GDM1 (cell line): Measurements from ENCODE around the gene MISP.
A peak's percentile ranks its signal among the peaks of the same experiment; 100 is the strongest.
"Not testable (repeated sequence)": the region's sequence is repeated elsewhere in the genome, so short reads cannot be mapped to it uniquely, and the experiment has no call there.

ENCODE experiments used
- DNase-seq: peaks from one replicate; lab custom pipeline; 2025; lab: John Stamatoyannopoulos, UW

The MISP gene, protein sequence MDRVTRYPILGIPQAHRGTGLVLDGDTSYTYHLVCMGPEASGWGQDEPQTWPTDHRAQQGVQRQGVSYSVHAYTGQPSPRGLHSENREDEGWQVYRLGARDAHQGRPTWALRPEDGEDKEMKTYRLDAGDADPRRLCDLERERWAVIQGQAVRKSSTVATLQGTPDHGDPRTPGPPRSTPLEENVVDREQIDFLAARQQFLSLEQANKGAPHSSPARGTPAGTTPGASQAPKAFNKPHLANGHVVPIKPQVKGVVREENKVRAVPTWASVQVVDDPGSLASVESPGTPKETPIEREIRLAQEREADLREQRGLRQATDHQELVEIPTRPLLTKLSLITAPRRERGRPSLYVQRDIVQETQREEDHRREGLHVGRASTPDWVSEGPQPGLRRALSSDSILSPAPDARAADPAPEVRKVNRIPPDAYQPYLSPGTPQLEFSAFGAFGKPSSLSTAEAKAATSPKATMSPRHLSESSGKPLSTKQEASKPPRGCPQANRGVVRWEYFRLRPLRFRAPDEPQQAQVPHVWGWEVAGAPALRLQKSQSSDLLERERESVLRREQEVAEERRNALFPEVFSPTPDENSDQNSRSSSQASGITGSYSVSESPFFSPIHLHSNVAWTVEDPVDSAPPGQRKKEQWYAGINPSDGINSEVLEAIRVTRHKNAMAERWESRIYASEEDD

DNA sequence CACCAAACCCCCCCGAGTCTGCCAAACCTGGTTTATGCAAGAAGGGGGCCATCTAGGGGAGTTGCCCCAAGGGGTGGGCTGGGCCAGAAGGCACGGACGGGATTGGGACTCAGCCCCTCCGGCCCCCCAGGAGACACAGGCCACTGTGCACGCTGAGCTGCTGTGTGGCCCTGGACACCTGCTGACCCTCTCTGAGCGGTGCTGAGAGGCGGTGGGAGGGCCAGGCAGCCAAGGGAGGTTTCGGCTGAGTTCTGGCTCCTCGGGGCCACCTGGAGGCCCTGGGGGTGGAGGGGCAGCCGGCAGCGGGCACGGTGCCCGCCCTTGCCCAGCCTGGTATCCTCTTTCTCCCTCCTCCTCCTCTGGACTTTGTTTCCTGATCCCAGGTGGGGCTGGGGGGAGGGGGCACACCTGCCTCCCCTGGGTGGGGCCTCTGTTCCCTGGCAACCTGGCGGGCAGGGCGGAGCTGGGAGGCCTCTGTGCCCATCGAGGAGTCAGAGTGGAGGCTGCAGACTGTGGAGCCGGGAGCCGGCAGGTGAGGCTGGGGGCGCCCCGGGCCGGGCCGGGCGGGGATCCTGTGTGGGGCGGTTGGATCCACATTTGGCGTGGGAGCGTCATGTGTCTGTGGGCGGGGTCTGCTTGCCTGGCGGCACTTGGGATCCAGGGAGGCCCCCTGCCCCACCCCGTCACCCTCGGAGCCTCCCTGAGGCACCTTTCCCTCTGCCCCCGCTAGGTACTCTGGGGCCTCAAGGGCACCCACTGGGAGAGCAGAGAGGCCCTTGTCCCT lies at the start of gene MISP:
MISP (plus strand) TSS at position 473 of the 784 bp plus-strand sequence. CDS start 5,835 bp downstream, outside the sequence.
- DNase-seq, result no peak

DNA sequence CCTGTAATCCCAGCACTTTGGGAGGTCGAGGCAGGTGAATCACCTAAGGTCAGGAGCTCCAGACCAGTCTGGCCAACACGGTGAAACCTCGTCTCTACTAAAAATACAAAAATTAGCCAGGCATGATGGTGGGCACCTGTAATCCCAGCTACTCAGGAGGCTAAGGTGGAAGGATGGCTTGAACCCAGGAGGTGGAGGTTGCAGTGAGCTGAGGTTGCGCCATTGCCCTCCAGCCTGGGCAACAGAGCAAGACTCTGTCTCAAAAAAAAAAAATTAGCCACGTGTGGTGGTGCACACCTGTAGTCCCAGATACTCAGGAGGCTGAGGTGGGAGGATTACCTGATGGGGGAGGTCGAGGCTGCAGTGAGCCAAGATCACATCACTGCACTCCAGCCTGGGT lies 48.1 kb upstream of the MISP start:
- DNase-seq, result not testable (repeated sequence)

DNA sequence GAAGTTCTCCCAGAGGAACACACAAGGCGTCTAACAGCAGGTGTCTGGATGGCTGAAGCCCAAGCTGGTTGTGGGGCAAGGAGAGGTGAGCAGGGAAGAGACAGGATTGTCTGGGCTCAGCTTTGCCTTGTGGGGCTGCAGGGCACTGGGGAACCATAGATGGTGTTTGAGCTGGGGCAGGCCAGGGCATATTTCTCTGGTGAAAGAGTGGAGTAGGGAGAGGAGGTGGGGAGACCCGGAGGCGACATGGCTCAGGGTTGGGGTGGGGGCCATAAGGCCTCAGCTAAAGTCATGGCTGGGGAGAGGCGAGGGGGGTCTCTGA lies 47.6 kb upstream of the MISP start:
- no peak for DNase-seq

DNA sequence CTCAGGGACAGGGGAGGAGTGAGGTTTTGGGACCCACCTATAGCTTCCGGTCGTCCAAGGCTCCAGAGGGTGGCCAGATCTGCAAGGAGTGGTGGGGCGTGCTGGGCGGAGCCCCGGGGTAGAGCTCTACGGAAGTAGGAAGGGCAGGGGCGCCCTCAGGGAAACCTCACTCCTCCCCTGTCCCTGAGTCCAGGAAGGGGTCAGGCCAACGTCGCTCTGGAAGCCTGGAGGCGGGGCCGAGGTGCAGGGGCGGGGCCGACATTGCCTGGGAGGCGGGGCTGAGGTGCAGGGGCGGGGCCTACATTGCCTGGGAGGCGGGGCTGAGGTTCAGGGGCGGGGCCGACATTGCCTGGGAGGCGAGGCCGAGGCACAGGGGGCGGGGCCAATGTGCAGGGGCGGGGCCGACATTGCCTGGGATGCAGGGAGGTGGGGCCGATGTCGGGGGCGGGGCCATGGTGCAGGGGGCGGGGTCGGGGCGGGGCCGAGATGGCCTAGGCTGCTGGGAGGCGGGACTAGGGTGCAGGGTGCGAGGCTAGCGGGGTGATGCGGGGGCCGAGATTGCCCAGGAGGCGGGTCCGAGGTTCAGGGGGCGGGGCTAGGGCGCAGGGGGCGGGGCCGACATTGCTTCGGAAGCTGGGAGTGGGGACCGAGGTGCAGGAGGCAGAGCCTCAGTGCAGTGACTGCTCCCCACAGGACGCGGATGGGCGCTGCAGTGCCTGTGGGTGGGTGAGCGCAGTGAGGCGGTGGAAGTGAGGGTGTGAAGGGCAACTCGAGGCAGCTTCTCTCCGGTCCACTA lies 47.1 kb upstream of the MISP start:
- DNase-seq, result peak; percentile 95

DNA sequence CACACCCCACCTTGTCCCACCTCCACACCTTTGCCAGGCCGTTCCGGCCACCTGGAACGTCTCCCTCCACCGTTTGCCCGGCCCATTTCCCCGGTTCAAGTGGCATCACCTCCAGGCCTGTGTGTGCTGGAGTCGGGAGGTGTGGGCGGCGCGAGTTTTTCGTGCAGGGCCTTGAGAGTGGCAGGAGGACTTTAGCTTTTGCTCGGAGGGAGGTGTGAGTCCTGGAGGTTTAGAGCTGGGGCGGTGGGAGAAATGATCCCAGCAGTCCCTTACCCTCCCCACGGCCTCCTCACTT lies 46.5 kb upstream of the MISP start:
- no peak for DNase-seq

DNA sequence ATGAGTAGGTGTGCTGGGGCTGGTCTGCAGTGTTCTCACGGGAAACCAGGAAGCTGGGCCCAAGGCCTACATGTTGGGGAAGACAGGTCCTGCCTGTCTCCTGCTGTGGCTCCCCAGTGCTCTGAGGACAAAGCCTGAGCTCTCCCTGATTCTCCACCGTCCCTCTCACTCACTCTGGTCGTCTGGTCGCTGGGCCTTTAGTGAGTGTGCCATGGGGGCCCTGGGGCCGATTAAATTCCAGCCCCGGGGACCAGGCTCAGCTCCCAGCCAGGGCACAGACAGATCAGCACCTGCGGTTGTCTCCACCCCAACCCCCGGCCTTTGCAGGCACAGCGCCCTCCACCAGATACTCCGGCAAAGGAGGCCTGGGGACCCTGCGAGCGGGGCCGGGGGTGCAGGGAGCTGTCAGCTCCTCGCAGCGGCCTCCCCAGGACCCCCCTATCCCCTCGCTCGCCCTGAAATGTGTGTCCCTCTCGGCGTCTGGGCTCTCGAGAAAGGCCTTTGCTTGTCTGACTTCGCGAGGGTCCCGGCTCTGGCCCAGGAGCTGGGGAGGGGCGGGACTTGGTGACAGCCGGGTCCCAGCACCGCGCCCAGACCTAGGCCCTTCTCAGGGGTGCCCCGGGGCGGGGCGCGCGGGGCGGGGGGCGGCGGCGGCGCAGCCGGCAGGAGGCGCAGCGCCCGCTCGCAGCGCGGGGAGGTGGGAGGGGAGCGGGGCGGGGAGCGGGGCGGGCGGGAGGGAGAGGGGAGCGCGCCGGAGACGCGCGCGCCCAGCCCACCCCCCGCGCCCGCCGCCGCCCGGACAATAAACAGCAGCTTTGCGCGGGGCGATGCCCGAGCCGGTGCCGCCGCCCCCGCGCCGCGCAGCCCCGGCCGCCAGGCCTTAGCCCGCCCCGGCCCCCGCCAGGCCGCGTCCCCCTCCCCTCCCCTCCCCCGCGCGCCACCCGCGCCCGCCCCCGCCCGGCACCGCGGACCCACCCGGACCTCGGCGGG lies 42.5 kb upstream of the MISP start, which contains the start of gene PALM:
PALM (plus strand) TSS at position 782 of the 990 bp plus-strand sequence. CDS start 212 bp downstream, outside the sequence.
- no peak for DNase-seq

DNA sequence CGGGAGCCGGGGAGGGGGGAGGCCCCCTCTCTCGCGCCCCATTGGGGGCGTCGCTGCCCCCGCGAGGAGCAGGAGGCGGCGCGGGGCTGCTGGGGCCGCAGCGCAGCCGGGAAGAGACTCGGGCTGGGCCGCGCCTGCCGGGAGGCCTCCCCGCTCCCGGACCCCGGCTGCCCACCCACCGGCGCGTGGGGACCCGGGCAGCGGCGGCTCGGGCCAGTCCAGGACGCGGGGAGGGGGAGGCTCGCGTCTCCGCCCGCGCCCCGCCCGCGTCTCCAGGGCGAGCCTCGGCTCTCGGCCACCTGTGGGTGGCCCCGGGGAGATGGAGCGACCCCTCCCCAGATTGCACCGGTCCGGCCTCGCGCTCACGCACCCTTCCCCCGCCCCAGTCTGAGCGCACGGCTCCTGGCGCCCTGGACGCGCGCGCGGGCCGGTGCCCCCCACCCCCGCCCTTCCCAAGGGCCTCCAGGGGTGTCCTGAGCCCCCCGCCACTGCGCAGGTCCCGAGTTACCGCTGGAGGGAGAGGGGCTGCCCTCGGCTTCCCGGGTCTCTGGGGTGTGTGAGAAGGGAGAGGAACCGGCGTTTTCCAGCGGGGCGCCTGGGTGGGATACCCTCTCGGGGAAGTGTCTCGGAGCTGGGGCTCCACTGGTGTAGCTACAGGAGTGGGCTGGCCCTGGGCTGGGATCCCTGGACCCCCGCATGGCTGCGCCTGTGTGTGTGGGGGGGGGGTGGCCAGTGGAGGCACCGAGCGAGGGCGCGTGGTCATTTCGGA lies 41.5 kb upstream of the MISP start:
- no peak for DNase-seq

DNA sequence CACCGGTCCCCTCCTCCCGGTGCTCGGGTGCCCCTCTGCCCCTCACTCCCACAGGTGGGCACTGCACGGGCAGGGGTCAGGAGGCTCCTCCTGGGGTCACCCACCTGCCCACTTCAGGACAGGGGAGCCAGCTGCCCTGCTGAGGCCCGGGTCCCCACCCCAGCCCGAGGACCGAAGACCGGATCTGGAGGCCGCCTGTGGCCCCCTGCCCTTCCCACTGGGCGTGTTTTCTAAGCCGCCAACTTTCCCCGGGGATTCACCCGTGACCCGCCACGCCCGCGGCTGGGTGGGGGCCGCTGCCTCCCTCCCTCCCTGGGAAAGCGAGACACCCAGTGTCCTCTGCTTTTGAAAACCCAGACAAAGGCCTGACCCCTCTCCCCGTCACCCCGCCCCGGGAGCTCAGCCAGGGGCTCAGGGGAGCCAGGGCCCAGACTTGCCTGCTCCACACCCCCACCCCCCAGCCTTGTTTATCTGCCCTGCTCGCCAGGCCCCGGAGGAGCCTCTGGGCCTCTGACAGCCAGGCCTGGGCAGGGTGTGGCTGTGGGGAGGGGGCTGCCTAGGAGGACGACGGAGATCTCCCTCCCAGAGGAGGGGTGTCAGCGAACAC lies 40.8 kb upstream of the MISP start:
- DNase-seq, result no peak

DNA sequence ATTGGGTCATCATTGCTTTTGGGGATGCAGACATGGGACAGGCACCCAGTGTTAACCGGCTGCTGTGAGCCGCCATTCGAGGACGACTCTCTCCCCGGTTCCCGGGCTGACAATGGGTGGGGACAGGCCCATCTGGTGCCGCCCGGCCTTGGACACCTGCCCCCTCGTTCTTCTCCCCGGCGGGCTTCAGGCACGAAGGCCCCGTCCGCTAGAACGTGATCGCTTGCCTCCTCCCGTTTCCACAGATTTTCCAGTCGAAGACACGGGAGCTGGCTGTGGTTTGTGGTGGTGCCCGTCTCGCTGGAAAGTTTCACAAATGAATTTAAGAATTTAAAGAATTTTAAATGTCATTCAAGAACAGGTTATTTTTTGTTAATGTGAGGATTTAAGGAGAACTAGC lies 40.1 kb upstream of the MISP start:
- DNase-seq, result no peak

DNA sequence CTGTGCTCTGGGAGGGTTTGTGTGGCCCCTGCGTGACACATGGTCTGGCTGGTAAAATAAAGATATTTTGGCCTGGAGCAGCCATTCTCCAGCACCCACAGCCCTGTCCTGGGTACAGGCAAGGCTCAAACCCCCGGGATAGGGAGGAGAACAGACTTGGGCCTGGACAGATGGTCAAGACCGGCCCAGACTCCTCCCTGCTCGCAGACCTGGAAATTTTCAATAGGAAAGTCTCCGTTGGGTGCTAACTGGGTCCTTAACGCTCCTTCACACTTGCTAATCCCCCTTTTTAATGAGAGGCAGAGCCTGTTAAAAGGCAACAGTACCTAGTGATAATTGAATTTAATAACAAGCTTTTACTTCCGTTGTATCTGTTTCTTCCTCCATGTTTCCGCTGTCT lies 39.7 kb upstream of the MISP start:
- DNase-seq, result no peak

DNA sequence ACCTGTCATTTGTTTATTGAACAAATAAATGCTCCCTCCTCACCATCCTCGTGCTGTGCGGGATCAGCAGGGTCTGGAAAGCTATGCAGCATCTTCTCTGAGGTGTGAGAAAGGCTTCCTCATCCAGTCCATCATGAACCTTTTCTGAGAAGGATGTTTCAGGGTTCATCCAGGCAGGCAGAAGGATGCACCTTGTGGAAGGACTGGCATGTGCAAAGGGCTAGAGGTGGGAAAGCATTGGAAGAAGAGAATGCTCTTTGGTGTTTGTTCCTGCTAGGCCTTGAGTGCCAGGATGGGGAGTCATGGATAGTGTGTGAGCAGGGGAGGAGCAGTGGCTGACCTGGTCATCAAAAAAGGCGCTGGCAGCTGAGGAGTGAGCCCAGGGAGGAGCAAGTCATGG lies 35.6 kb upstream of the MISP start:
- DNase-seq, result no peak

DNA sequence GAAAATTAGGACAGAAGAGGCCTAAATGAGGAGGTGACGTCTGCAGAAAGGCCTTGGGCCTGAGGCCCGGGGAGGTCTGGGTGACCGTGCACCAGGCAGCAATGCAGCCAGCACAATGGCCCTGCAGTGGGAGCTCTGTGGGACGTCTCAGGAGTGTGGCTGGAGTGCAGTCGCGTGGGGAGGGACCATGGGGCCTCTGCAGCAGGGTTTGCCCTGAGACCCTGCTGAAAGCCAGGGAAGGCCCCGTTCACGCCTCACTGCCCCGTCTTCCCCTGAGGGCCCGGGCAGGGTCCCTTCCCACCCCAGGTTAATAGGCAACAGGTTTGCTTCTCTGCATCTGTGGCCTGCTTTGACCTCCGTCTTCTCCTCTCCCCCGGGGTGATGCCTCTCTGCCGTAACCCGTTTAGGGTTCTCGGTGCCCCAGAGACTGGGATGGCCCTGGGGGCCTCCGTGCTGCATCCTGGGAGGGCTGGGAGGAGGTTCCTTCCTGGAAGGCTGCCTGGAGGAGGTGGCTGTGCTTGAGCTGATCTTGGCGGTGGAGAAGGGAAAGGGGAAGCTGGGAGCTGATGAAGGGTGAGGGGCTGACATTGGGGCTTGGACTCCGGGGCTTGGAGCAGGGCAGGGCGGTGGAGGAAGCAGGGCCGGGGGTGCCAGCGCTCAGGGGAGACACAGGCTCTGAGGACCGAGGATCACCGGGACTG lies 32.5 kb upstream of the MISP start:
- DNase-seq, result no peak

DNA sequence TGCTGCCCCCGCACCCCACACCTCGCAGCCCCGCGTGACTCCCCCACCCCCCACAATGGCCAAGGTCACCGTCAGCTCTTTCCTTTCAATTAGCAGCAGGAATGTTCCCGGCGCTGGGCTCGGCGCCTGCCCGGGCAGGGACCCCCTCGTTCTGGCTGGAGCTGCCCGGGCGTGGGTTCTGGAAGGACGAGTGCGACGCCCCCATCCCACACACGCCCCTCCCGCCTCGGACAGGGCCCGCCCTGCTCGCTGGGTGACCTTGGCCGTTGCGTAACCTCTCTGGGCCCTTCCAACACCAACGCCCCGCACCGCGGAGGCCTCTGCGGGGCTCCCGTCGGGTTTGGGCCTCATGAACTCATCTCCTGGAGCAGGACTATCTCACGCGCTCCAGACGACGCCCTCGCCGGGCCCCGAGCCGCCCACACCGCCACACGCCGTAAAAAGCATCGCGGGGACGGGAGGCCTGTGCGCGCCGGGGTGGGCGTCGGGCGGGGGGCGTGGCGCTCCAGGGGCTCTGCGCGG lies 31.9 kb upstream of the MISP start:
- no peak for DNase-seq

DNA sequence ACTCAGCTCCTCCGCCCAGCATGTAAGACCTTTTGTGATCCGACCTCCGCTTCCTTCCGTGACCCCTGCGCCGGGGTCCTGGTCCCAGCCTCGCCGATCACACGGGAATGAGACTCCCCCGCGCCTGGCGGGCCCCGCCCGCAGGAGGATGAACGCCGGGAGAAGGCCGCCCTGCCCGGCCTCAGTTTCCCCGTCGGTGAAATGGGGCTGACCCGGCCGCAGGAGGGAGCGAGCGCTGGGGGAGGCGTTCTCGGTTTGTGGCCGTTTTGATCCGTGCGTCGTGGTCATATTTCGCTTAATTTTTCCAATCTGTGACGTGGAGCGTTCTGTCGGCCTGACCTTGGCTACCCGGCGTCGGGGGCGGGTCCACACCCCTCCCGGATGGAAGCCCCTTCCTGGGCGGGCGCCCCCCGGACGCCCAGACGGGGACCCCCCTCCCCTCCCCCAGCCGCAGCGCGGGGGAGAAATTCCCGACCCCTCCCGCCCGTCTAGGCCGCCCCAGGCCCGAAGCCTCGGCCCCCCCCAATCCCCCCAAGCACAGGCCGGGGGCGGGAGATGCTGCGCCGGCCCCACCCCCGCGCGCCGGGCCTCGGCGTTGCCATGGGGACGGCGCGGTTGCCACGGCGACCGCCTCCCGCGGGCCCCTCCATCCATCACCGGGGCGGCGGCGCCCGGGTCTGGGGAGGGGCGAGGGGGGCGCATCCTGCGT lies 31.1 kb upstream of the MISP start:
- DNase-seq, result no peak

DNA sequence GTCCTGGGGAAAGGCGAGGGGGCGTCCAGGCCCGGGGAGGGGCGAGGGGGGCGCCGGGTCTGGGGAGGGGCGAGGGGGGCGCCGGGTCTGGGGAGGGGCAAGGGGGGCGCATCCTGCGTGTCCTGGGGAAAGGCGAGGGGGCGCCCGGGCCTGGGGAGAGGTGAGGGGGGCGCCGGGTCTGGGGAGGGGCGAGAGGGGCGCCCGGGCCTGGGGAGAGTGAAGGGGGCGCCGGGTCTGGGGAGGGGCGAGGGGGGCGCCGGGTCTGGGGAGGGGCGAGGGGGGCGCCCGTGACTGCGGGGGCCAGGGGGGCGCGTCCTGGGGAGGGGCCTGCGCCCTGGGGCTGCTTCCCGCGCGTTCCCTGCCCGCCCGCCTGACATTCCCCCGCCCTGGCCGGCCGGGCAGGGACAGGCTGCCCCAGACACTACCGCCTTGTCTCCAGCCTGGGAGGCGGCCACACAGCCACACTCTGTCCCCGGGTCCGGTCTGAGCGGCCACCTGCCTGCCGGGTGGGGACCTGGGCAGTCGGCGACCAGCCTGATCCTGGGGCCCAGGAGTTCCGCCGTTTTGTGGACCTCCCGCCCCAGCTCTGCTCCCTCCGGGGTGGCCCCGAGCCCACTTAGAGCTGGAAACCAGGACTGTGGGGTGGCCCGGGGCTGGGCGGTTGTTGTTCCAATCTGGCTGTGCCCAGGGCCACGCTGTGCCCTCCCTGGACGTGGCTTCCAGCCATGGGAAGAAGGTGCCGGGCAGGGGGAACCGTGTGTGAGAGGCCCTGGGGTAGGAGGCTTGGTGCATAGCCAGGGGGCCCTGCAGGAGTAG lies 30.4 kb upstream of the MISP start:
- DNase-seq, result no peak

DNA sequence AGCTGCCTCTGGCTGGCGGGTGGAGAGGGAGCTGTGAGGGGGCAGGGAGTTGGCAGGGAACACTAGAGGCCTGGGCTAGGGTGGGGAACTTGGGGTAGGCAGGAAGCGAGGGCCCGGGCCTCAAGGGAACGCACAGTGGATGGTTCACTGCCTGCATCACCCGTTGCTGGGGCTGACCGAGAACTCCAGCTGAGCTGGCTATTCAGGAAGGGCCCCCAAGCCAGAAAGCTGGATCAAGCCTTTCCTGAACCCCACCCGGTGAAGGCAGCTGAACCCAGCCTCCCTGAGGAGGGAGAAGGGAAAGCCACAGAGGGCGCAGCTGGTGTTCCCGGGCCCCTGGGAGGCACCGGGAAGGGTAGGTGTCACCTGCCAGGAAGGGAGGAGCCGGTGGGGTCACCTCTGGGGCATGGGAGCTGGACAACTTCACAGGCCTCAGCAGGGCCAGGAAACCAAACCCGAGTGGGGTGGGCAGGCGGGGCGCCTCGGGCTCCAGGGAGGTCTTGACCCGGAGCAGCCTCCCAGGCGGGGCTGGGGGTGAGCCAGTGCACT lies 28.3 kb upstream of the MISP start:
- no peak for DNase-seq

DNA sequence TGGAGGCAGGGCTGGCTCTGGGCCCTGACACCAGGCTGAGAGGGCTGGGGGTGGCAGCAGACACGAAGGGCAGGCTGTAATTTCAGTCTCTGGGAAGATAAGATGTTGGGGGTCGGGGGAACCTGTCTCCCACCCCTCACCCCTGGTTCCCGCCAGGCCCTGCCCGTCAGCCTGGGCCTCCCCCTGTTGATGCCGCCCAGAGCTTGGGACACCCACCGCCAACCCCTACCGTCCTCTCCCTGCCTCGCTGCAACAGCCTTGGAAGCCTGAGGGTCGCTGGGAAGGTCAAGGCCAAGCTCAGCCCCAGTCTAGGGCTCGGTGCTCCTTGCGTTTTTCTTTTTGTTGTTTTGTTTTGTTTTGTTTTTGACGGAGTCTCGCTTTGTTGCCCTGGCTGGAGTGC lies 27.7 kb upstream of the MISP start:
- DNase-seq, result no peak
